ENCODE results near the gene RACK1. TPM values are rescaled to one million over a fixed set of nuclear protein-coding genes. Genes with fewer than 3 reads are reported as not detected.

RACK1 gene
- total RNA-seq, 1 donor from 2014 or later, result 628 TPM

DNA sequence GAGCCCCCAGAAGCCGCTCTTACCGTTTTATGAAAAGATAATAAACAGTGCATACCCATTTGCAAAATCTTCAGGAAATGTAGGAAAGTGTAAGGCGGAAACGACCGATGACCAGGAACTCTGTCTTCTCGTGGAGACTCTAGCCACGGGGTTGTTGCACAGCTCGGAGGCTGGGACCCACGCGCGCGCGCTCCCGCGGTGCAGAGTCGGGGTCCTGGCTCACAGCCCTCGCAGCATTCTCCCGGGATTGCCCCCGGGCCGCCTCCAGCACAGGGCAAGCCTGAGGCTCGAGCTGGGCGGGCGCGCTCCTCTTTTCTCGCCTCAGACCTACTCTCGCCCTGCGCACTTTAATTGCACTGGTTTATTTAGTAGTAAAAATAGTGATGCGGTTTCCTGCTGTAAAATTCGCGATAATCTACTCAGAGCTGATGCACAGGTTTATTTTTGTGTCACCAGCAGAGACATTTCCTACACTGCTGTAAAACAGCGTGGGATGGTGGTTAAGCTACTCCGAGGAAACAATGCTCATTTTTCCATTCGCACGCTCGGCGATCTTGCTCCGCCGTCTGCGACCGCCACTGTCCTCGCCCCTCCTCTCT is 54.2 kb downstream of the RACK1 start:
- Histone ChIP-seq H3K27me3 (ENCODE audit: low read depth) (no peaks in the 10 kb centered on the region), H3K27ac (replicated peaks) (peak overlapping the region; percentile 97), H3K4me3 (peak overlapping the region; percentile 76), H3K36me3 (no peaks in the 10 kb centered on the region), H3K9me3 (replicated peaks) (no peaks in the 10 kb centered on the region), H3K4me1 (peaks cover 71% of the 10 kb centered on the region)
- intact Hi-C loops (cut with micrococcal nuclease), result no loop called here
- peak; percentile 40 for DNase-seq
- TF ChIP-seq, protein P1, sequence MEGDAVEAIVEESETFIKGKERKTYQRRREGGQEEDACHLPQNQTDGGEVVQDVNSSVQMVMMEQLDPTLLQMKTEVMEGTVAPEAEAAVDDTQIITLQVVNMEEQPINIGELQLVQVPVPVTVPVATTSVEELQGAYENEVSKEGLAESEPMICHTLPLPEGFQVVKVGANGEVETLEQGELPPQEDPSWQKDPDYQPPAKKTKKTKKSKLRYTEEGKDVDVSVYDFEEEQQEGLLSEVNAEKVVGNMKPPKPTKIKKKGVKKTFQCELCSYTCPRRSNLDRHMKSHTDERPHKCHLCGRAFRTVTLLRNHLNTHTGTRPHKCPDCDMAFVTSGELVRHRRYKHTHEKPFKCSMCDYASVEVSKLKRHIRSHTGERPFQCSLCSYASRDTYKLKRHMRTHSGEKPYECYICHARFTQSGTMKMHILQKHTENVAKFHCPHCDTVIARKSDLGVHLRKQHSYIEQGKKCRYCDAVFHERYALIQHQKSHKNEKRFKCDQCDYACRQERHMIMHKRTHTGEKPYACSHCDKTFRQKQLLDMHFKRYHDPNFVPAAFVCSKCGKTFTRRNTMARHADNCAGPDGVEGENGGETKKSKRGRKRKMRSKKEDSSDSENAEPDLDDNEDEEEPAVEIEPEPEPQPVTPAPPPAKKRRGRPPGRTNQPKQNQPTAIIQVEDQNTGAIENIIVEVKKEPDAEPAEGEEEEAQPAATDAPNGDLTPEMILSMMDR (IDR thresholded peaks at IDR 0.05; ENCODE audit: borderline replicate concordance), result no peak

DNA sequence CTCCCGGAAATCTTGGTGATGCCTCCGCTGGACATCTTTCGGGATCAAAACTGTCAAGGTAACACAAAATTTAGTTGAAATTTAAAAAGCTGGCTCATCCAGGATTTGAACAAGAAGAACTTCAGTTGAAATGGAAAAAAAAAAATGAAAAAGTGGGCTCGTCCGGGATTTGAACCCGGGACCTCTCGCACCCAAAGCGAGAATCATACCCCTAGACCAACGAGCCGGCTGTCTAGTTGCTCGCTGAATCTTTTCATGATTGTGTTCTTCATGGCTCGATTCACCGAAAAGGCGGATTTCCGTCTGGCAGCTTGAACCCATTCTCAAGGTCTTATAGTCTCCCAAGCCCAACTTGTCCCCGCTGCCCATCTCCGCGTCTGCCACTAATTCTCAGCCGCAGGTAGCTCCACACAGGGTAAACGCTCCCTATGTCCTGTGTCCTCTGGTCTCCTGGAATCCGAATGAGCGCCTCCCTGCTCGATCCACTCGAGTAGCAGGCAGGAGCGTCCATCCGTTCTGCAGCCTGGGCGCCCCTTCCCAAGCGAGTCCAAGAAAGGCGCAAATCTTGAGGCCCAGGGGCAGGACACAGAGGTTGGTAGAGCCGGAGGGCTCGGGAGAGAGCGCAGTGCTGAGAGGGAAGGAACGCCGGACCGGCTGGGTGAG is 54.9 kb downstream of the RACK1 start:
- Histone ChIP-seq H3K27ac (replicated peaks) (peak overlapping the region; percentile 97), H3K9me3 (replicated peaks) (no peaks in the 10 kb centered on the region), H3K36me3 (no peaks in the 10 kb centered on the region), H3K4me1 (peaks cover 71% of the 10 kb centered on the region), H3K4me3 (peak overlapping the region; percentile 76), H3K27me3 (ENCODE audit: low read depth) (no peaks in the 10 kb centered on the region)
- TF ChIP-seq, protein P1 (IDR thresholded peaks at IDR 0.05; ENCODE audit: borderline replicate concordance), result no peak
- intact Hi-C loops (cut with micrococcal nuclease), result no loop called here
- DNase-seq, result peak; percentile 57

DNA sequence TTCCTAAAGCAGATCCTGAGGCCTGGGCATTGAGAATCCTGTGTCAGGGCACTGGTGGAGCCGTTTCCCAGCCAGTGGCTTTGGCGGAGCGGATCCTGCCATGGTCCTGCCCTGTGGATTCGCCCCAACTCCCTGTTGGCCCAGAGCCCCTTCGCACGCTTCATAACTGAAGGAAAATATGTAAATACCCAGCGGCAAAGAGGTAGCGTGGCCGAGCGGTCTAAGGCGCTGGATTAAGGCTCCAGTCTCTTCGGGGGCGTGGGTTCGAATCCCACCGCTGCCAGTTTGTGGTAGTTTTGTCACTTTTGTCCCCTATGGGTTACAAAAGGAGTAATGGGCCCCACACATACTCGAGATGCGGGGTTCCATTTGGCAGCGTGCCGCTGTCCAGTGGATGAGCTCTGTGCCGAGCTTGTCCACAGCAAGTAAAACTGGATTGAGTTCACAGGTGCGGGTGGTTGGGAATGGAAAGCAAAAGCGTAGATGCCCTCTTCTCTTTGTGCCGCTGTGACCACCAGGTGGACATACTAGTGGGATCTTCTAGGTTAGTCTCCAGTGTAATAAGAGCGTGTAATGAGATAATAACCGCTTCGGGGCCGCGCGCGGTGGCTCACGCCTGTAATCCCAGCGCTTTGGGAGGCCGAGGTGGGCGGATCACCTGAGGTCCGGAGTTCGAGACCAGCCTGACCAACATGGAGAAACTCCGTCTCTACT is 56.0 kb downstream of the RACK1 start:
- peak overlapping the region; percentile 97 for H3K27ac ChIP-seq (replicated peaks)
- H3K4me1 ChIP-seq, result peaks cover 64% of the 10 kb centered on the region
- peak overlapping the region; percentile 76 for H3K4me3 ChIP-seq
- intact Hi-C loops (cut with micrococcal nuclease), result no loop called here
- H3K9me3 ChIP-seq (replicated peaks), result no peaks in the 10 kb centered on the region
- no peaks in the 10 kb centered on the region for H3K36me3 ChIP-seq
- DNase-seq, result peak; percentile 75
- H3K27me3 ChIP-seq (ENCODE audit: low read depth), result no peaks in the 10 kb centered on the region
- TF ChIP-seq, protein P1 (IDR thresholded peaks at IDR 0.05; ENCODE audit: borderline replicate concordance), result peak; percentile 41

GRCh38 chr5:181186986-181187499 is 56.7 kb downstream of the RACK1 start:
- no peak for DNase-seq
- H3K36me3 ChIP-seq, result no peaks in the 10 kb centered on the region
- TF ChIP-seq, protein P1 (IDR thresholded peaks at IDR 0.05; ENCODE audit: borderline replicate concordance), result no peak
- peak overlapping the region; percentile 97 for H3K27ac ChIP-seq (replicated peaks)
- no peaks in the 10 kb centered on the region for H3K9me3 ChIP-seq (replicated peaks)
- peaks cover 61% of the 10 kb centered on the region for H3K4me1 ChIP-seq
- peak overlapping the region; percentile 76 for H3K4me3 ChIP-seq
- intact Hi-C loops (cut with micrococcal nuclease), result no loop called here
- no peaks in the 10 kb centered on the region for H3K27me3 ChIP-seq (ENCODE audit: low read depth)

Small RNA genes lying within 50 kb of the gene (microRNA-seq; reads per million reads assigned to microRNA genes)
- not detected for gene MIR4638

Other genes starting within 250 kb of the RACK1 start
- 38.5 TPM for gene BTNL9, start 203.6 kb downstream of the RACK1 start, total RNA-seq
- gene OR2V1, start 112.7 kb downstream of the RACK1 start, total RNA-seq, result not detected
- not detected for gene OR2V2, start 96.3 kb downstream of the RACK1 start, total RNA-seq
- 6.4 TPM for gene TRIM7, start 38.7 kb downstream of the RACK1 start, total RNA-seq
- gene TRIM41, start 20.6 kb downstream of the RACK1 start, total RNA-seq, result 26.4 TPM
- 8.5 TPM for gene TRIM52, start 17.2 kb upstream of the RACK1 start, total RNA-seq
- not detected for gene OR4F3, start 123.4 kb upstream of the RACK1 start, total RNA-seq

All from left ventricle myocardium inferior (tissue), 1 donor.